Vagina (tissue), 2 donors: ENCODE data around the gene SLC25A21. TPM values are rescaled to one million over a fixed set of nuclear protein-coding genes. Genes with fewer than 3 reads are reported as not detected.

Experiments
- DNase-seq, 2 donors: peaks; one replicate each; pipeline ENCODE4 v3.0.0-alpha.2; 2017; ENCODE audit errors: extremely low spot score in 2 of 2
- H3K27ac ChIP-seq: fragments of 200-600 bp; sonication (generic); one replicate; pipeline ENCODE4 v1.5.1; 2019
- H3K27me3 ChIP-seq: fragments of 200-600 bp; sonication (generic); one replicate; pipeline ENCODE4 v1.5.1; 2019
- H3K36me3 ChIP-seq, 2 donors: fragments of 200-600 bp; sonication (generic); one replicate each; pipeline ENCODE4 v1.5.1; 2017 to 2019
- H3K4me1 ChIP-seq: fragments of 200-600 bp; sonication (generic); one replicate; pipeline ENCODE4 v1.5.1; 2019
- H3K4me3 ChIP-seq, 2 donors: fragments of 200-600 bp; sonication (generic); 1 replicate in 1 of 2; 2 replicates in 1 of 2; pipeline ENCODE4 v1.5.1; 2016 to 2019
- H3K9me3 ChIP-seq: fragments of 200-600 bp; sonication (generic); one replicate; pipeline ENCODE4 v1.5.1; 2019
- POLR2A ChIP-seq, 2 donors: fragments of 450-650 bp; IDR thresholded peaks; one replicate each; pipeline ENCODE4 v1.6.1; 2017; ENCODE audit warnings: antibody characterized with exemption in 2 of 2, mild to moderate bottlenecking in 2 of 2, moderate library complexity in 2 of 2
- POLR2AphosphoS5 ChIP-seq, 2 donors: sonication (generic); formaldehyde crosslinking; IDR thresholded peaks; one replicate each; pipeline ENCODE4 v1.9.0; 2017; ENCODE audit warnings: antibody characterized with exemption in 2 of 2, mild to moderate bottlenecking in 2 of 2, low read depth in 1 of 2; ENCODE audit not compliant: insufficient read depth in 1 of 2
- intact Hi-C: fragments of 100-400 bp; cut with DNase I; formaldehyde crosslinking; loops from one replicate; pipeline ENCODE4 v1.15.1; 2023
- total RNA-seq: library from RNA; depleted of rRNA; stranded (reverse); fragments of >200 nt; gene quantifications from one replicate; pipeline ENCODE4 v1.2.3, GENCODE V29; 2016
- TF ChIP-seq, protein P1 (sequence below), 3 experiments: fragments of 450-650 bp in 2 of 3; fragments of 200-600 bp in 1 of 3; sonication (generic) in 1 of 3; IDR thresholded peaks; one replicate each; pipeline ENCODE4 v1.5.1; 2017 to 2019; ENCODE audit warnings: antibody characterized with exemption in 3 of 3, mild to moderate bottlenecking in 2 of 3, moderate library complexity in 2 of 3

SLC25A21 gene
- total RNA-seq, 1 donor from 2014 or later: 0.49 TPM

- peaks cover 10% of the 10 kb centered on the region for H3K4me1 ChIP-seq
- intact Hi-C loops: no loop called here
- H3K27me3 ChIP-seq: no peaks in the 10 kb centered on the region
- no peaks in the 10 kb centered on the region for H3K36me3 ChIP-seq
- no peak overlapping the region for H3K4me3 ChIP-seq
- no peak overlapping the region for H3K27ac ChIP-seq
- TF ChIP-seq, protein P1, sequence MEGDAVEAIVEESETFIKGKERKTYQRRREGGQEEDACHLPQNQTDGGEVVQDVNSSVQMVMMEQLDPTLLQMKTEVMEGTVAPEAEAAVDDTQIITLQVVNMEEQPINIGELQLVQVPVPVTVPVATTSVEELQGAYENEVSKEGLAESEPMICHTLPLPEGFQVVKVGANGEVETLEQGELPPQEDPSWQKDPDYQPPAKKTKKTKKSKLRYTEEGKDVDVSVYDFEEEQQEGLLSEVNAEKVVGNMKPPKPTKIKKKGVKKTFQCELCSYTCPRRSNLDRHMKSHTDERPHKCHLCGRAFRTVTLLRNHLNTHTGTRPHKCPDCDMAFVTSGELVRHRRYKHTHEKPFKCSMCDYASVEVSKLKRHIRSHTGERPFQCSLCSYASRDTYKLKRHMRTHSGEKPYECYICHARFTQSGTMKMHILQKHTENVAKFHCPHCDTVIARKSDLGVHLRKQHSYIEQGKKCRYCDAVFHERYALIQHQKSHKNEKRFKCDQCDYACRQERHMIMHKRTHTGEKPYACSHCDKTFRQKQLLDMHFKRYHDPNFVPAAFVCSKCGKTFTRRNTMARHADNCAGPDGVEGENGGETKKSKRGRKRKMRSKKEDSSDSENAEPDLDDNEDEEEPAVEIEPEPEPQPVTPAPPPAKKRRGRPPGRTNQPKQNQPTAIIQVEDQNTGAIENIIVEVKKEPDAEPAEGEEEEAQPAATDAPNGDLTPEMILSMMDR (IDR thresholded peaks at IDR 0.05): no peak
- TF ChIP-seq POLR2AphosphoS5 (IDR thresholded peaks at IDR 0.05; ENCODE audit: insufficient read depth in 1 of 2, low read depth in 1 of 2) (no peak), POLR2A (IDR thresholded peaks at IDR 0.05) (no peak)
- DNase-seq: no peak
- H3K9me3 ChIP-seq: no peaks in the 10 kb centered on the region
Observed at GRCh38 chr14:37203423-37203822, 31.0 kb upstream of the SLC25A21 start.

- intact Hi-C loops: no loop called here
- no peaks in the 10 kb centered on the region for H3K9me3 ChIP-seq
Observed at GRCh38 chr14:37202812-37203211, 30.4 kb upstream of the SLC25A21 start.

DNA sequence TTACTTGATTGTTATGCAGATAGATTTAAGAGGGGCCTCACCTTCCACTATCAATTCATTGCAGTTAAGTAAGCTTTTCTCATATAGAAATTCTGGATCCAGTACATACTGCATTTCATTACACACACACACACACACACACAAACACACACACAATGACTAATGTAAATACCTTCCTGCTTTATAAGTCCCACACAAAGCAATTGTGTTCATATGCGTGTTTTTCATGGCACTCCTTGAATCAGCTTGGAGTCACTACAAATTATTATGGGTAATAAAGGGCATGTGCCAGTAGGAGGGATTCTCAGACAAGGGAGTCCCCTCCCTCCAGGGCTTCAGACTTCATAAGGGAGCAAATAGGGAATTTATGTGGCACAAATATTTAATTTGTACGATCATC lies 29.9 kb upstream of the SLC25A21 start:
- H3K27me3 ChIP-seq: no peaks in the 10 kb centered on the region
- TF ChIP-seq POLR2A (IDR thresholded peaks at IDR 0.05) (no peak), POLR2AphosphoS5 (IDR thresholded peaks at IDR 0.05; ENCODE audit: insufficient read depth in 1 of 2, low read depth in 1 of 2) (no peak)
- TF ChIP-seq, protein P1 (IDR thresholded peaks at IDR 0.05): no peak
- no peaks in the 10 kb centered on the region for H3K36me3 ChIP-seq
- intact Hi-C loops: no loop called here
- no peak overlapping the region for H3K4me3 ChIP-seq
- DNase-seq: no peak
- H3K9me3 ChIP-seq: no peaks in the 10 kb centered on the region
- H3K27ac ChIP-seq: no peak overlapping the region
- H3K4me1 ChIP-seq: peaks cover 10% of the 10 kb centered on the region

More at GRCh38 chr14:37202812-37203211, 30.4 kb upstream of the SLC25A21 start:
- Histone ChIP-seq H3K27ac (no peak overlapping the region), H3K36me3 (no peaks in the 10 kb centered on the region), H3K4me3 (no peak overlapping the region), H3K27me3 (no peaks in the 10 kb centered on the region), H3K4me1 (peaks cover 10% of the 10 kb centered on the region)
- no peak for DNase-seq
- TF ChIP-seq POLR2A (IDR thresholded peaks at IDR 0.05) (no peak), POLR2AphosphoS5 (IDR thresholded peaks at IDR 0.05; ENCODE audit: insufficient read depth in 1 of 2, low read depth in 1 of 2) (no peak)
- TF ChIP-seq, protein P1 (IDR thresholded peaks at IDR 0.05): no peak

GRCh38 chr14:37201724-37202123 lies 29.3 kb upstream of the SLC25A21 start:
- Histone ChIP-seq H3K27me3 (no peaks in the 10 kb centered on the region), H3K27ac (no peak overlapping the region), H3K4me1 (peaks cover 10% of the 10 kb centered on the region), H3K4me3 (no peak overlapping the region), H3K9me3 (no peaks in the 10 kb centered on the region), H3K36me3 (no peaks in the 10 kb centered on the region)
- TF ChIP-seq POLR2AphosphoS5 (IDR thresholded peaks at IDR 0.05; ENCODE audit: insufficient read depth in 1 of 2, low read depth in 1 of 2) (no peak), POLR2A (IDR thresholded peaks at IDR 0.05) (no peak)
- TF ChIP-seq, protein P1 (IDR thresholded peaks at IDR 0.05): no peak
- intact Hi-C loops: no loop called here
- no peak for DNase-seq

GRCh38 chr14:37198907-37199306 lies 26.5 kb upstream of the SLC25A21 start:
- Histone ChIP-seq H3K27me3 (no peaks in the 10 kb centered on the region), H3K4me1 (peaks cover 10% of the 10 kb centered on the region), H3K9me3 (no peaks in the 10 kb centered on the region), H3K4me3 (peak overlapping the region; percentile 56 to 61), H3K36me3 (no peaks in the 10 kb centered on the region), H3K27ac (no peak overlapping the region)
- intact Hi-C loops: no loop called here
- DNase-seq: no peak
- TF ChIP-seq POLR2A (IDR thresholded peaks at IDR 0.05) (no peak), POLR2AphosphoS5 (IDR thresholded peaks at IDR 0.05; ENCODE audit: insufficient read depth in 1 of 2, low read depth in 1 of 2) (no peak)
- TF ChIP-seq, protein P1 (IDR thresholded peaks at IDR 0.05): no peak
